Measurements from ENCODE around the gene GGT6. TPM values are rescaled to one million over a fixed set of nuclear protein-coding genes. Genes with fewer than 3 reads are reported as not detected.

The GGT6 gene
- total RNA-seq, 1 donor from 2014 or later, result not detected

- no peak for DNase-seq (ENCODE audit: low read depth, low spot score)
Observed at GRCh38 chr17:4539576-4540223, 20.7 kb downstream of the GGT6 start.

GRCh38 chr17:4539025-4539424 is 21.4 kb downstream of the GGT6 start:
- no peak for DNase-seq (ENCODE audit: low read depth, low spot score)

GRCh38 chr17:4538236-4539002 is 22.0 kb downstream of the GGT6 start:
- DNase-seq (ENCODE audit: low read depth, low spot score), result no peak

- DNase-seq (ENCODE audit: low read depth, low spot score), result no peak
Observed at GRCh38 chr17:4537451-4538235, 22.7 kb downstream of the GGT6 start.

- no peak for DNase-seq (ENCODE audit: low read depth, low spot score)
Observed at GRCh38 chr17:4536742-4537411, 23.5 kb downstream of the GGT6 start.

GRCh38 chr17:4536259-4536741 is 24.1 kb downstream of the GGT6 start:
- no peak for DNase-seq (ENCODE audit: low read depth, low spot score)

GRCh38 chr17:4535667-4536258 is 24.6 kb downstream of the GGT6 start:
- DNase-seq (ENCODE audit: low read depth, low spot score), result no peak

- DNase-seq (ENCODE audit: low read depth, low spot score), result no peak
Observed at GRCh38 chr17:4534928-4535666, 25.3 kb downstream of the GGT6 start.

GRCh38 chr17:4534515-4534914 is 25.9 kb downstream of the GGT6 start:
- no peak for DNase-seq (ENCODE audit: low read depth, low spot score)

- no peak for DNase-seq (ENCODE audit: low read depth, low spot score)
Observed at GRCh38 chr17:4533523-4534504, 26.6 kb downstream of the GGT6 start.

- no peak for DNase-seq (ENCODE audit: low read depth, low spot score)
Observed at GRCh38 chr17:4532860-4533522, 27.4 kb downstream of the GGT6 start.

- DNase-seq (ENCODE audit: low read depth, low spot score), result no peak
Observed at GRCh38 chr17:4531988-4532736, 28.2 kb downstream of the GGT6 start.

- peak; percentile 97 for DNase-seq (ENCODE audit: low read depth, low spot score)
Observed at GRCh38 chr17:4530799-4531730, 29.3 kb downstream of the GGT6 start.

- no peak for DNase-seq (ENCODE audit: low read depth, low spot score)
Observed at GRCh38 chr17:4529533-4530152, 30.7 kb downstream of the GGT6 start.

- no peak for DNase-seq (ENCODE audit: low read depth, low spot score)
Observed at GRCh38 chr17:4527566-4528125, 32.7 kb downstream of the GGT6 start.

- no peak for DNase-seq (ENCODE audit: low read depth, low spot score)
Observed at GRCh38 chr17:4527134-4527533, 33.2 kb downstream of the GGT6 start.
